Colon (tissue), 2 donors: ENCODE results near the gene HIGD1C.
A peak's percentile ranks its signal among the peaks of the same experiment; 100 is the strongest.
"Not testable (repeated sequence)": the region's sequence is repeated elsewhere in the genome, so short reads cannot be mapped to it uniquely, and the experiment has no call there.

ENCODE experiments used
- FAIRE-seq: peaks from 2 replicates; lab custom pipeline; 2012; peaks lifted over from hg19 to GRCh38; lab: Jason Lieb, UNC
- donor health status: control.
- donor health status: control.

HIGD1C gene

DNA sequence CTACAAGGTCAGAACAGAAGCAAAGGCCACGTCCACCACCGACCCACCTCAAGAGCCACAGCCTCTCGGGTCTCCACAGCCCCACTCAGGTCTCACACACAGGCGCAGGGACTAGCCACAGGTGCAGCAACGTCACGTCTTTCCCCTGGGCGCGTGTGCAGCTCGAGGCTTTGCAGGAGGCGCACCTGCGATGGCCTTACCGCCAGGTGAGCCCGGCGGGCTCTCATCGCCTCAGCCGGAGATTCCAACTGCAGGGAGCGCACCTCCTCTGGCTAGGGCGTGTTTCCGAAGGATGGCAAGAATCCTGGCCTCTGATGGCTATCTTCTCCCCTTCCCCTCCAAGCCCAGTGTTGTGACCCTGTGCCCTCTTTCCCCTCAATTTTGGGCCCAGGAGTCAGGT, at the start of gene HIGD1C:
Gene HIGD1C, plus strand, starts transcription at position 35 of the 400 bp plus-strand sequence. CDS start 1,455 bp downstream, outside the sequence.
- FAIRE-seq: no peak

DNA sequence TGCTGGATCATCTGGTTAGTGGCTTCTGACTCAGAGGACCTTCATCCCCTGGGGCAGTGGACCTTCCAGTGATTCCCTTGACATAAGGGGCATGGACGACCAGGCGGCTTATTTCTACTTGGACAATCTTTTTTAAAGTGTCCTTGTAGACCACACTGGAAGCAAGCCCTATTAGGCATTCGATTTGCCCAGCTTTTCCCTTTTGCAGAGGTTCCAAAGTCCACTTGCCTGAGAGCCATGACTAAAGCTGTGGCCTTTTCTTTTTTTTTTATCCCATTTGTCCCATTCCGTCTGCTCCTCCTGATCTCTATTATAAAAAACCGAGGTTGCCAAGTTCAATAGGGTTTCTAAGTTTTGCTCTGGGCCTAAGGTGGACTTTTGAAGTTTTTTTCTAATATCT, 43.9 kb upstream of the HIGD1C start:
- not testable (repeated sequence) for FAIRE-seq

DNA sequence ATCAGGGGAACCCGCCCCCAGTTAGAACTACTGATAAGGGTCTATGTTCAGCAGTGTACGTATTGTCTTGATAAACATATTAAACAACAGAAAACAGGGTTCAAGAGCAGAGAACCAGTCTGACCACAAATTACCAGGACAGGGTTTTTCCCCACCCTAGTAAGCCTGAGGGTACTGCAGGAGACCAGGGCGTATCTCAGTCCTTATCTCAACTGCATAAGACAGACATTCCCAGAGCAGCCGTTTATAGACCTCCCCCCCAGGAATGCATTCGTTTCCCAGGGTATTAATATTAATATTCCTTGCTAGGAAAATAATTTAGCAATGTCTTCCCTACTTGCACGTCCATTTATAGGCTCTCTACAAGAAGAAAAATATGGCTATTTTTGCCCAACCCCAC, 40.0 kb upstream of the HIGD1C start:
- FAIRE-seq: not testable (repeated sequence)

DNA sequence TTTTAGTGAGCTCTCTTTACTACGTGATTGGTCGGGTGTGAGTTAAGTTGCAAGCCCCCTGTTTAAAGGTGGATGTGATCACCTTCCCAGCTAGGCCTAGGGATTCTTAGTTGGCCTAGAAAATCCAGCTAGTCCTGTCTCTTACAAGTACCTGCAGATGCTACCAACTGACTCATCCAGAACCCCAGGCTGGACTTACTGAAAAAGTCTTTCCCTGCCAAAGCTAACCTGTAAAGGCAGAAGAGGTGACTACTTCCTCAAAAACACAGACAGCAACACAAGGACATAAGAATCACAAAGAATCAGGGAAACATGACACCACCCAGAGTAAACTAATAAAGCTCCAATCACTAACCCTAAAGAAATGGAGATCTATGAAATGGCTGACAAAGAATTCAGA, 39.1 kb upstream of the HIGD1C start:
- no peak for FAIRE-seq

DNA sequence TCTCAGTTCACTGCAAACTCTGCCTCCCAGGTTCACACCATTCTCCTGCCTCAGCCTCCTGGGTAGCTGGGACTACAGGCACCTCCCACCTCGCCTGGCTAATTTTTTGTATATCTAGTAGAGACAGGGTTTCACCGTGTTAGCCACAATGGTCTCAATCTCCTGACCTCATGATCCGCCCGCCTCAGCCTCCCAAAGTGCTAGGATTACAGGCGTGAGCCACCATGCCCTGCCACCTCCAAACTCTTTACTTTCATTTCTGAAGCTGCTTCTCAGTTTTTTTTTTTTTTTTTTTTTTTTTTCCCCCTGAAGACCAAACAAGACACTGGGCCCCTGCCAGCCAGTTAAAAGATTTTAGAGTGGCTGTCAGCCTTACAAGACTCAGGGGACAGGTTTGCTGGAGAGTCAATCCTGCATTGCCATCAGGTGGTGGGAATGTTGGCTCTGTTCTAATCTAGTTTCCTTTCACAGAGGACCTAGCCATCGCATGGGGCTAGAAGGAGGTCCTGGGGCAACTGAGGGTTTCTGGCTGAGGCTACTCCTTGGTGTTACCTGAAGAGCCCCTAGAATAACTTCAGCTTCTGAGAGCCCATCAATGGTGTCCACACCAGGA, 37.4 kb upstream of the HIGD1C start:
- no peak for FAIRE-seq

DNA sequence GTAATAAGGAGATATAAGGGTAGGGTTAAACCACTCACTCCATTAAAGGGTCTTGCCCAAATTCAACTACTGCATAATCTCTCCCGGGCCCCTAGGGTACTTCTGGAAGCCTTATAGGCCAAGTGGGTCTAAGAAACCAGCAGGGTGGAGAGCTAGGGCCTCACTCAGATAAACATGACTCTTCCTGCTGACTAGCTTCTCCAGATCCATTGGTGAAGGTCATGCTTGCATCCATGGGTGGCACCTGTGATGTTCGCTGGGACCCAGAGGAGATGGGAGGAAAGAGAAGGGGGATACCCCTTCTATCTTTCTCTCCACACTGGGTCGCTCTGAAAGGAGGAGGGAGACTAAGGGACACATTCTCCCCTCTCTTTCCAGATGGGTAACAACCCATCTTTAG, 36.1 kb upstream of the HIGD1C start:
- FAIRE-seq: no peak

DNA sequence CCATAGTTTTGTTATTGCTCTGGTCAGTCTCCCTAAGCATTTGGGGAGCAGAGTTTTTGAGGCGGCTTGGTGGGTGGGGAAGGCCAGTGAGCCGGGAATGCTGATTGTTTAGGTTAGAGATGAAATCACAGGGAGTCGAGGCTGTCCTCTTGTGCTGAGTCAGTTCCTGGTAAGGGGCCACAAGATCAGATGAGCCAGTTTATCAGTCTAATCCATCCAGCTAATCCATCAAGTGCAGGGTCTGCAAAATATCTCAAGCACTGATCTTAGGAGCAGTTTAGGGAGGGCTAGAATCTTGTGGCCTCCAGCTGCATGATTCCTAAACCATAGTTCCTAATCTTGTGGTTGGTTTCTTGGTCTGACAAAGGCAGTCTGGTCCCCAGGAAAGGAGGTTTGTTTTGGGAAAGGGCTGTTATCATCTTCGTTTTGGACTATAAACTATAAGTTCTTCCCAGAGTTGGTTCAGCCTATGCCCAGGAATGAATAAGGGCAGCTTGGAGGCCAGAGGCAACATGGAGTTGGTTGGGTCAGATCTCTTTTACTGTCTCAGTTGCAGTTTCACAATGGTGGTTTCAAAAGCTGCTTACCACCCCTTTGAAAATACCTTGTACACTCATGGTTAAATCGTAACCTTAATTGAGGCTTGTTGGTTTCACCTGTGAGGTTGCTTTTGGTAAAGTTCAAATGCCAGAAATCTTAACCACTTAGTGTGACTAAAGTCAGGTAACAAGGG, 33.6 kb upstream of the HIGD1C start:
- FAIRE-seq: no peak

DNA sequence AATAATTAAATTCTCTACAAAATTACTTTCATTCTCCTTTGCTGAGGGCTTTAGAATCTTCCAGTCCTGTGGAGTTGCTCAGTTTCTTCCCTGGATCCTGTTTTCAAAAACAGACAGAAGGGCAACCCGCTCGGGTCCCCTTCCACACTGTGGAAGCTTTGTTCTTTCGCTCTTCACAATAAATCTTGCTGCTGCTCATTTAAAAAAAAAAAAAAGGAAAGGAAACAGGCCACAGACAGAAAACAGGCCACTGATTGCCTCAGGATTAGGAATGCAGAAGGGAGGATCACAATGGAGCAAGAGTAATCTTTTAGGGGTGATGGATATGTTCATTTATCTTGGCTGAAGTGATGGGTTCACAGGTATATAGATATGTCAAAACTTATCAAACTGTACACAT, 29.5 kb upstream of the HIGD1C start:
- FAIRE-seq: no peak

DNA sequence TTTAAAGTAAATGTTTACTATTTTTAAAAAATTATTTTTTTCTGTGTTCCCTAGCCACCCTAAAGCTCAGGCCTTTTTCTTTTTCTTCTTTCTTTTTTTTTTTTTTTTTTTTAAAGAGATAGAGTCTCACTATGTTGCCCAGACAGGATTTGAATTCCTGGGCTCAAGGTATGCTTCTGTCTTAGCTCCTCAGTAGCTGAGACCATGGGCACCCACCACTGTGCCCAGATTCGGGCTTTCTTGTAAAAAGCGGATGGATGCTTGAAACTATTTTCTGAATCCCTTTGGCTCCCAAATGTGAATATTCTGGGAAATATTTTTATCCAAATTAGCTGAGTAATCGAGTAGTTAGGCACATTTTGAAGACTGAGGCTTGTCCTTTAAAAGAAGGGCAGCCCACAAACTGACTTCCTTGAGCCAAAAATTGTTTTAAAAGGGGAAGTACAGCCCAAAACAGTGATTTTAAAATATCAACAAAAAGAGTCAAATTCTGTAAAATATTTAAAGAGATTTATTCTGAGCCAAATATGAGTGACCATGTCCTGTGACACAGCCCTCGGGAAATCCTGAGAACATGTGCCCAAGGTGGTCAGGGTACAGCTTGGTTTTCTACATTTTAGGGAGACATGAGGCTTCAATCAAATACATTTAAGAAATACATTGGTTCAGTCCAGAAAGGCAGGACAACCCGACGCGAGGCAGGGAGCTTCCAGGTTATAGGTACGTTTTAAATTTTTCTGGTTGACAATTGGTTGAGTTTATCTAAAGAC, 28.8 kb upstream of the HIGD1C start:
- no peak for FAIRE-seq

DNA sequence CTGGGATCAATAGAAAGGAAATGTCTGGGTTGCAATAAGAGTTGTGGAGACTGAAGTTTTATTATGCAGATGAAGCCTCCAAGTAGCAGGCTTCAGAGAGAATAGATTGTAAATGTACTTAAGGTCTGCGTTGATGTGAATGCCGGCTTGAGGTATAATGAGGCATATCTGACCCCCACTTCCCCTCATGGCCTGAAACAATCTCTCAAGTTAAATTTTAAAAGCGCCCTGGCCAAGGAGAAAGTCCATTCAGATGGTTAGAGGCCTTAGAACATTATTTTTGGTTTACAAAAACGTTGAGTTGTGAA, 28.3 kb upstream of the HIGD1C start:
- FAIRE-seq: no peak

DNA sequence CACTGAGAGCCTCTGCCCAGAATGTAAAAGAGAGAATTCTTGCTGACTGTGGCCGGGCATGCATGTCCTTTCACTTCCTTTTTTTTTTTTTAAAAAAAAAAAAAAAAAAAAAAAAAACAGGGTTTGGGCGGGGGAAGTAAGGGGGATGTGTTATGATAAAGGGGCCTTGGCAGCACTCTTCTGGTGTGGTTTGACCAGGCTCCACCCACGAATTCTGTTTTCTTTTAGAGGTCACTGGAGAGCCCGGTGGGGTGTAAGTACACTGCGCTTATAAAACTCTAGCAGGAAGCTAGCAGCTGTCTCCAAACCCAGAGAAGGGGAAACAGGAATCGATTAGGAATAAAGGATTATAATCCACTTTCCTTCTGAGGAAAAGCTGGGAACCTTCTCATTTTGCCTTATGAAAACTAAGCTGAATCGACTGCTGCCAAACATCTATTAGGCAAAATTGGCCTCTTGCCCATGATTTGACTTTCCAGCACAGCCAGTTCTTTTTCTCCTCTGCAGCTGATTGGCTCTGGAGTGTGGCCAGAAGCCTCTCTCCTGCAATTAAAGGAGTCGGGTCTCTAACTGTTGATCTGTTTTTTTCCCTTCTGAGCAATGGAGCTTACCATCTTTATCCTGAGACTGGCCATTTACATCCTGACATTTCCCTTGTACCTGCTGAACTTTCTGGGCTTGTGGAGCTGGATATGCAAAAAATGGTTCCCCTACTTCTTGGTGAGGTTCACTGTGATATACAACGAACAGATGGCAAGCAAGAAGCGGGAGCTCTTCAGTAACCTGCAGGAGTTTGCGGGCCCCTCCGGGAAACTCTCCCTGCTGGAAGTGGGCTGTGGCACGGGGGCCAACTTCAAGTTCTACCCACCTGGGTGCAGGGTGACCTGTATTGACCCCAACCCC, 27.7 kb upstream of the HIGD1C start:
- FAIRE-seq: peak; percentile 58

DNA sequence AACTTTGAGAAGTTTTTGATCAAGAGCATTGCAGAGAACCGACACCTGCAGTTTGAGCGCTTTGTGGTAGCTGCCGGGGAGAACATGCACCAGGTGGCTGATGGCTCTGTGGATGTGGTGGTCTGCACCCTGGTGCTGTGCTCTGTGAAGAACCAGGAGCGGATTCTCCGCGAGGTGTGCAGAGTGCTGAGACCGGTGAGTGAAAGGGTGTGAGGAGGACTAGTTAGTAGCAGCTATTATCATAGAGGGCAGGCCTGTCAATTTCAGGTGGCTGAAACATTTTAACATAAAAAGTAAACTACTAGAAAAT, 27.0 kb upstream of the HIGD1C start:
- no peak for FAIRE-seq

DNA sequence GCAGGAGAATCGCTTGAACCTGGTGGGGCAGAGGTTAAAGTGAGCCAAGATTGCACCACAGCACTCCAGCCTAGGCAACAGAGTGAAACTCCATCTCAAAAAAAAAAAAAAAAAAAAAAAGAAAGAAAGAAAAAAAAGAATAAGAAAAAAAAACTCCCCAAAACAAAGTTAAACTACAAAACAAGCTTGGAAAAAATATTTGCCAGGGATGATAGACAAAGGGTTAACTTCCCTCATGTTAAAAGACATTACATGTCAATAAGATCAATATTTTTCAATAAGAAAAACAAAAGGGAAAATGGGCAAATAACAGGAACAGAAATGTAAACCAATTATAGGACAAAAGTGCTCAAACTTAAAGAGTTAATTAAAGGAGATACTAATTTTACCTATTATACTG, 26.4 kb upstream of the HIGD1C start:
- FAIRE-seq: no peak

DNA sequence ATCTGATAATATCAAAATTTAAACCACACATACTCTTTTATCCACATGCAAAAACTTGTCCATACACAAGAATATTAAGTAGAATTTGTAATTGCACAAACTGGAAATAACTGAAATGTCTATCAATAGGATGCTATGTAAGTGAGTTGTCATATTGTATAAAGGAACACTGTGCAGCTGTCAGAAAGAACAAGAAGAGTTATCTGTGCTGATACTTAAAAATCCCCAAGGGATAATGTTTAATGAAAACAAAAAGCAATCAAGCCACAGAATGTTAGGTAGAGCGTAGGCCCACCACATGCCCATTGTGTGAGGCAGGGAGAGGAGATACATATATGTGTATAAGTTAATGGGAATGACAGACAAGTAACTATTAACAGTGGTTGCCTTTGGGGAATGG, 25.9 kb upstream of the HIGD1C start:
- FAIRE-seq: no peak

DNA sequence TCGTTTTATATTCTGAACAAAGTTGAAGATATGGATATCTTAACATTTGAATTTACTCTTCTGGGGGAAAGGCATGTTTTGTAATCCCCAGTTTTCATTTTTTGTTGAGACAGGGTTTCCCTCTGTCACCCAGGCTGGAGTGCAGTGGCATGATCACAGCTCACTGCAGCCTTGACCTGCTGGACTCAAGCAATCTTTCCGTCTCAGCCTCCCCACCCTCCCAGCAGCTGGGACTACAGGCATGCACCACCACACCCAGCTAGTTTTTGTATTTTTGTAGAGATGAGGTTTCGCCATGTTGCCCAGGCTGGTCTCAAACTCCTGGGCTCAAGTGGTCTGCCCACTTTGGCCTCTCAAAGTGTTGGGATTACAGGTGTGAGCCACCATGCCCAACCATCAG, 25.4 kb upstream of the HIGD1C start:
- not testable (repeated sequence) for FAIRE-seq

DNA sequence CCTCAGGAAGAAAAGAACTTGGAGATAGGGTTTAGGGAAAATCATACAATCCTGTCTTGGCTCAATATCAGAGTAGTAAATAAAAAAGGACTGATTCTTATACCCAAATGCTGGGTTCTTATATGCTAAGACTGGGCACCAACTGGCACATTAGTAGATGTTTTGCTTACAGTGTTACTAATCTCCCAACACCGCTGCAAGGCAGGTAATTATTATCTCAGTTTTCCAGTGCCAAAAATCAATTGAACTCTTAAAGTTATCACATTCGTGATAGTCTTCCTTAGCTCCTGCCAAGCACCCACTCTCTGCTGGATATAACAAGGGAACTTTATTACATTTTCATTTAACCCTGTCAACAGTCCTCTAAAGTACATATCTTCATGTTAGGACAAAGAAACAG, 25.0 kb upstream of the HIGD1C start:
- FAIRE-seq: no peak

DNA sequence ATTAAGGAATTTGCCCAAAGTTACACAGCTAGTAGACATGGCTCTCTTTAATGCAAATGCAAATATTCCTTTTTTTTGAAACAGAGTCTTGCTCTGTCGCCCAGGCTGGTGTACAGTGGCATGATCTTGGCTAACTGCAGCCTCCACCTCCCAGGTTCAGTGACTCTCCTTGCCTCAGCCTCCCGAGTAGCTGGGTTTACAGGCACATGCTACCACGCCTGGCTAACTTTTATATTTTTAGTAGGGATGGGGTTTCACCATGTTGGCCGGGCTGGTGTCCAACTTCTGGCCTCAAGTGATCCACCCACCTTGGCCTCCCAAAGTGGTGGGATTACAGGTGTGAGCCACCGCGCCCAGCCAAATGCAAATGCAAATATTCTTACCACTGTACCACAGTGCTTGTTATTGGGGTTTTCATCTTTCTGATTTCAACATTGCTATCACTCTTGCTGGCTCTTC, 24.5 kb upstream of the HIGD1C start:
- no peak for FAIRE-seq

DNA sequence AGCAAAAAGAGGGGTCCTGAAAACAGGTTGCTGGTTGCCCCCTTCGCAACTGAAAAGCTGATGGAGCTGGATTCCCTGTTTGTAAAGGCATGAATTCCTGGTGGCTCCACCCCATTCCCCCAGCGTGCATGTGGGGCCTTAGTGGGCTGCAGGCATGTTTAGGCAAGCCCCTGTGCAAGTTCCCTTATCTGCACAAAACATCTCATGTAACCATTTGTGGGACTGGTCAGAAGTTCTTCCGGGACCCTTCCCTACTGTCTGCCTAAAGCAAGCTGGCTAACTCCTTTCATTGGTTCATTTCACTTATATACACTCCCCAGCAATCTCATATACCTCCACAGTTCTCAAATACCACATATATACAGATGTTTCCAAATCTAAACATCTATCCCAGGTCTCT, 24.0 kb upstream of the HIGD1C start:
- FAIRE-seq: no peak

DNA sequence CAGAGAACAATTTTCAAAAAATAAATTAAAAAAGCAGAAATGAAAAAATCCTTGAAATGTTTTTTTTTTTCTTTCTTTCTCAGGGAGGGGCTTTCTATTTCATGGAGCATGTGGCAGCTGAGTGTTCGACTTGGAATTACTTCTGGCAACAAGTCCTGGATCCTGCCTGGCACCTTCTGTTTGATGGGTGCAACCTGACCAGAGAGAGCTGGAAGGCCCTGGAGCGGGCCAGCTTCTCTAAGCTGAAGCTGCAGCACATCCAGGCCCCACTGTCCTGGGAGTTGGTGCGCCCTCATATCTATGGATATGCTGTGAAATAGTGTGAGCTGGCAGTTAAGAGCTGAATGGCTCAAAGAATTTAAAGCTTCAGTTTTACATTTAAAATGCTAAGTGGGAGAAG, 22.5 kb upstream of the HIGD1C start:
- no peak for FAIRE-seq

DNA sequence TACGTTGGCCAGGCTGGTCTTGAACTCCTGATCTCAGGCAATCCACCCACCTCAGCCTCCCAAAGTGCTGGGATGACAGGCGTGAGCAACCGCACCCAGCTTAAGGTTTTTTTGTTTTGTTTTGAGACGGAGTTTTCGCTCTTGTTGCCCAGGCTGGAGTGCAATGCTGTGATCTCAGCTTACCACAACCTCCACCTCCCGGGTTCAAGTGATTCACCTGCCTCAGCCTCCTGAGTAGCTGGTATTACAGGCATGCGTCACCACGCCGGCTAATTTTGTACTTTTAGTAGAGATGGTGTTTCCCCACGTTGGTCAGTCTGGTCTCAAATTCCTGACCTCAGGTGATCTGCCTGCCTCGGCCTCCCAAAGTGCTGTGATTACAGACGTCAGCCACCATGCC, 21.9 kb upstream of the HIGD1C start:
- FAIRE-seq: not testable (repeated sequence)

DNA sequence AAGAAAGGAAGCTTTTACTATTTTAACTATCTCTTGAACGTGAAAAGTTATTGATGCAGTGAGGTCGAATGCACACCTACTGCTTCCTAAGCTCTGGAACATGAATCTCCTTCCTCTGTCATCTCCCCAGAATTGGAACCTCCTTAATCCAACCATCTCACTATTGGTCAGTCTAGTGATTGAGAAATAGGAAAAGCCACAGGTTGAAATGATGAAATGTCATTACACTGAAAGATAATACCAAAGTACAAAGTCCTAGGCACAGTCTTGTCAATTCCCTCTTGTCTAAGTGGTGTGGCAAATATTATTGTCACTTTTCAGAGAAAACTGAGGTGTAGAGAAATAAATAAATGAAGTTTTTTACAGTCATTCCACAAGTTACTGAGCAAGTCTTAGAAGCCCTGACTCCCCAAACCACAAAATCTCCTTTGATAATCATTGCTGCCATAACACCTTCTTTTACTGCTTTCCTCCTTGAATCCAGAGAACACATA, 19.5 kb upstream of the HIGD1C start:
- no peak for FAIRE-seq

DNA sequence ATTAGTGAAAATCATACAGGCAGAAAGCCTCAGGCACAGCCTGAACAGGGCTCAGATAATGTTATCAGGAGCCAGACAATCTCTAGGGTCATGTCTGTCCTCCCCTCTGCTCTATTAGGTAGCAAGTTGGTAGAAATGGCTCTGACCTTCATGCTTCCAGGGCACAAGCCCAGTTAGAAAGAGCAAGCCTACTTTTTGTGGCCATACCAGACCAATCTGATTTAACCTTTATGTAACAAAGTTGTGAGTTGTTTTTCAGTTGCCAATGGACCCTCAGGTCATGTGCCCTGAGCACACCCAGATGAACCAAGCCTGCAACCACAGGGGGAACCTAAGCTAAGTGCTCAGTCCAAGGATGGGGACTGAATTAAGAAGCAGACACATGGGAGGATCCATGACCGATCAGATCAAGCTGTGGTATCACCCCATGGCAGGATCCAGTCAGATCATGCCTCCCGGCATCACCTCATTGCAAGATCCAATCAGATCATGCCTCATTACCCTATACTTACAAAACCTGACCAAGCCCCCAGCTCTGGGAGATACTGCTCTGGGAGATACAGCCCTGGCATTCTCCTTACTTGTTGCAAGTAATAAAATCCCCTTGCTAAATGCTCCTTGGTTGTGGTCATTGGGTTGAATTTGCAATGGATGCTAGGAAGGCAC, 18.8 kb upstream of the HIGD1C start:
- no peak for FAIRE-seq
